IMR-90 (cell line): ENCODE results near the gene TRIO. TPM values are rescaled to one million over a fixed set of nuclear protein-coding genes. Genes with fewer than 3 reads are reported as not detected.

Experiments used
- ATAC-seq: fragments of 200-7000 bp; cut with Tn5 transposase; 2 replicates; pipeline ENCODE4 v1.9.1; 2020; ENCODE audit warnings: low read depth, mild to moderate bottlenecking, moderate library complexity
- BruUV-seq: library from RNA; stranded (reverse); fragments of 400-500 nt; replicated peaks from 2 replicates; lab custom pipeline; 2021; lab: Mats Ljungman, UMichigan
- CTCF ChIA-PET: fragments of 300-600 bp; formaldehyde crosslinking; extraction: SDS; loops from one replicate; lab custom pipeline; 2021; ENCODE audit warnings: antibody characterized with exemption; lab: Yijun Ruan, JAX
- POLR2A ChIA-PET: fragments of 300-600 bp; sonication (Branson Sonifier 250); formaldehyde crosslinking; loops from one replicate; lab custom pipeline; 2022; ENCODE audit warnings: antibody characterized with exemption; ENCODE audit not compliant: unreplicated experiment; lab: Charles Lee
- DNase-seq: peaks from one replicate; pipeline ENCODE4 v3.0.0; 2013
- H2AFZ ChIP-seq: replicated peaks from 2 replicates; pipeline ENCODE3; 2013; ENCODE audit warnings: low read length, mild to moderate bottlenecking; ENCODE audit not compliant: poor library complexity
- H2AK5ac ChIP-seq: 2 replicates; pipeline ENCODE4 v1.6.1; 2013; ENCODE audit warnings: low read depth, low read length, inconsistent platforms
- H2AK9ac ChIP-seq: replicated peaks from 2 replicates; pipeline ENCODE3; 2013; ENCODE audit warnings: mild to moderate bottlenecking, low read depth, low read length, moderate library complexity; ENCODE audit not compliant: poor library complexity
- H2BK120ac ChIP-seq: 2 replicates; pipeline ENCODE4 v1.6.1; 2013; ENCODE audit warnings: low read depth, low read length, inconsistent platforms
- H2BK15ac ChIP-seq: 3 replicates; pipeline ENCODE4 v1.6.1; 2013; ENCODE audit warnings: low read depth, low read length, inconsistent platforms
- H2BK20ac ChIP-seq: 2 replicates; pipeline ENCODE4 v1.6.1; 2013; ENCODE audit warnings: low read depth, mild to moderate bottlenecking, inconsistent platforms, low read length, moderate library complexity
- H2BK5ac ChIP-seq: 2 replicates; pipeline ENCODE4 v1.6.1; 2013; ENCODE audit warnings: mild to moderate bottlenecking, low read depth, low read length, inconsistent platforms; ENCODE audit not compliant: poor library complexity, severe bottlenecking
- H3K14ac ChIP-seq: replicated peaks from 2 replicates; pipeline ENCODE4 v1.6.1; 2013; ENCODE audit warnings: low read depth, low read length, inconsistent platforms
- H3K18ac ChIP-seq: 2 replicates; pipeline ENCODE4 v1.6.1; 2013; ENCODE audit warnings: low read depth, low read length, control low read depth
- H3K23ac ChIP-seq: 2 replicates; pipeline ENCODE4 v1.6.1; 2013; ENCODE audit warnings: low read depth, low read length, inconsistent platforms
- H3K27ac ChIP-seq: 2 replicates; pipeline ENCODE4 v1.5.1; 2013; ENCODE audit warnings: mild to moderate bottlenecking, control low read depth, low read length; ENCODE audit not compliant: insufficient read depth
- H3K27me3 ChIP-seq: 2 replicates; pipeline ENCODE4 v1.6.1; 2013; ENCODE audit warnings: low read length; ENCODE audit not compliant: control insufficient read depth, insufficient read depth
- H3K36me3 ChIP-seq: 2 replicates; pipeline ENCODE4 v1.6.1; 2013; ENCODE audit warnings: low read length, mixed read lengths; ENCODE audit not compliant: control insufficient read depth, insufficient read depth
- H3K4ac ChIP-seq: 2 replicates; pipeline ENCODE4 v1.6.1; 2013; ENCODE audit warnings: low read depth, low read length, inconsistent platforms
- H3K4me1 ChIP-seq: 2 replicates; pipeline ENCODE4 v1.6.1; 2013; ENCODE audit warnings: low read length, mixed read lengths; ENCODE audit not compliant: control insufficient read depth, insufficient read depth
- H3K4me2 ChIP-seq: 2 replicates; pipeline ENCODE4 v1.6.1; 2013; ENCODE audit warnings: low read depth, mild to moderate bottlenecking, control low read depth, low read length, moderate library complexity
- H3K4me3 ChIP-seq: 2 replicates; pipeline ENCODE4 v1.5.1; 2013; ENCODE audit warnings: low read depth, mild to moderate bottlenecking, control low read depth, low read length, moderate library complexity; ENCODE audit not compliant: insufficient read depth
- H3K56ac ChIP-seq: 2 replicates; pipeline ENCODE4 v1.6.1; 2013; ENCODE audit warnings: low read length, inconsistent platforms; ENCODE audit not compliant: insufficient read depth; ENCODE audit errors: extremely low read depth
- H3K79me1 ChIP-seq, 2 experiments: 2 replicates each; pipeline ENCODE4 v1.6.1; 2013; ENCODE audit warnings: low read length in 2 of 2, inconsistent platforms in 1 of 2, low read depth in 1 of 2
- H3K9ac ChIP-seq: 2 replicates; pipeline ENCODE4 v1.6.1; 2013; ENCODE audit warnings: low read depth, low read length, control low read depth
- H3K9me1 ChIP-seq: 2 replicates; pipeline ENCODE4 v1.6.1; 2013; ENCODE audit warnings: low read length, inconsistent platforms; ENCODE audit not compliant: insufficient read depth
- H3K9me3 ChIP-seq: 2 replicates; pipeline ENCODE4 v1.6.1; 2013; ENCODE audit warnings: low read length; ENCODE audit not compliant: control insufficient read depth, insufficient read depth
- H4K20me1 ChIP-seq: 2 replicates; pipeline ENCODE4 v1.6.1; 2013; ENCODE audit warnings: low read length, inconsistent platforms; ENCODE audit not compliant: insufficient read depth
- H4K5ac ChIP-seq: 2 replicates; pipeline ENCODE4 v1.6.1; 2013; ENCODE audit warnings: mild to moderate bottlenecking, low read depth, low read length, control low read depth
- H4K8ac ChIP-seq, 2 experiments: 2 replicates each; pipeline ENCODE4 v1.6.1; 2013; ENCODE audit warnings: low read depth in 2 of 2, low read length in 2 of 2, control low read depth in 1 of 2, inconsistent platforms in 1 of 2
- H4K91ac ChIP-seq: 2 replicates; pipeline ENCODE4 v1.6.1; 2013; ENCODE audit warnings: low read depth, low read length, inconsistent platforms; ENCODE audit not compliant: insufficient read depth
- MXI1 ChIP-seq: IDR thresholded peaks from 2 replicates; pipeline ENCODE4 v1.6.1; 2012; ENCODE audit warnings: low read depth, mild to moderate bottlenecking, low read length, moderate library complexity, borderline replicate concordance
- WGBS, 2 experiments: methylation state at CpG; one replicate each; pipeline versions ENCODE4 v1.1.5 to v1.1.7; 2013; ENCODE audit warnings: missing lambda C conversion rate in 2 of 2; ENCODE audit not compliant: insufficient read length in 1 of 2; ENCODE audit errors: extremely low coverage in 2 of 2; 5-methylcytosine and 5-hydroxymethylcytosine counted together
- dilution Hi-C: fragments of 300-500 bp; cut with HindIII; formaldehyde crosslinking; loops from one replicate; pipeline ENCODE4 v1.14.3; 2018; ENCODE audit warnings: low sequenced_read_pairs; ENCODE audit not compliant: unreplicated experiment
- in situ Hi-C: fragments of 300-500 bp; cut with MboI; formaldehyde crosslinking; loops from 3 replicates; pipeline ENCODE4 v1.14.3; 2019; ENCODE audit warnings: low sequenced_read_pairs, inconsistent platforms, mixed read lengths
- intact Hi-C: fragments of 100-400 bp; cut with micrococcal nuclease; formaldehyde crosslinking; loops from 2 replicates; pipeline ENCODE4 v1.10.0; 2022
- polyA plus RNA-seq, 3 experiments: library from polyadenylated mRNA; depleted of rRNA; stranded (reverse); fragments of >200 nt; gene quantifications; 2 replicates each; pipeline ENCODE4 v1.2.3, GENCODE V29; 2012; ENCODE audit warnings: low replicate concordance in 1 of 3
- total RNA-seq: library from RNA; depleted of rRNA; stranded (reverse); fragments of >200 nt; gene quantifications from 2 replicates; pipeline ENCODE4 v1.2.3, GENCODE V29; 2012
- TF ChIP-seq, protein P1 (sequence below): fragments of 150-350 bp; IDR thresholded peaks from 2 replicates; pipeline ENCODE4 v1.6.1; 2017; ENCODE audit warnings: mild to moderate bottlenecking, antibody characterized with exemption, low read length, low read depth

The TRIO gene
- total and polyA plus RNA-seq, 2 of the 4 experiments (the other 2 are of a cell fraction), result 206 to 522 TPM

DNA sequence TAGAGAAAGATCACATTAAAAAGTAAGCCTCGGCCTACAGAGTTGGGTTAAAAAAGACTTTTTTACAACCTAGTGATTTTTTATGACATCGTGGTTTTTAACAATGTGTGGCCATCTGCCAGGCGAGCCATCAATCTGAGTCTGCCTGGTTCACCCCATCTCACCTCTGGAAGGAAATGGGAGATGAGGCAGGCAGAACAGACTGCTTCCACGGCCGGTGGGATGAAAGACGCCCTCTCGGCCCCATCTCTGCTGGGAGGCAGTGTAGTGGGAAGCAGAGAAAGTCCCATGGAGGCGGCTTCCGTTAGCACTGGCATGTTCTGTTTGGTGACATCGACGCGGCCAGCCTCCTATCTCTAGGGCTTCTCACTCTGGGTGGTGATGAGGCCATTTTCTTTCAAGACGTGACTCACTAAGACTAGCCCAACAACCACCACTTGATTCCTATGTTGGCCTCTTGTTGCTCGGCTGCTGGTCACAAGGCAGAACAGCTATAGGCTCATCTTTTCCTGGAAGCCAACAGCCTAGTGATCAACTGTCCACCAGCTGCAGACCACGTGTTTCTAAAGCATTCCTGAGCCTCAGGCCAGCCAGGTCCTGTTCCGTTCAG lies 306.0 kb downstream of the TRIO start:
- peaks cover 45% of the 10 kb centered on the region for H3K4me1 ChIP-seq
- H3K4me2 ChIP-seq, result no peak overlapping the region
- H2AK5ac ChIP-seq, result 0 out of 2 replicates have a peak overlapping the region, but pooled peaks have one; percentile 3
- ATAC-seq (peak; percentile 15), DNase-seq (peak; percentile 86)
- peak overlapping the region; percentile 3 for H2BK5ac ChIP-seq
- peaks cover 92% of the 10 kb centered on the region for H4K20me1 ChIP-seq
- no peak overlapping the region for H3K18ac ChIP-seq
- no peak overlapping the region for H2BK120ac ChIP-seq
- H3K79me1 ChIP-seq, result peaks cover 29 to 88% of the 10 kb centered on the region in 2 experiments
- no peaks in the 10 kb centered on the region for H3K9me3 ChIP-seq
- no peak overlapping the region for H2BK15ac ChIP-seq
- H3K4me3 ChIP-seq, result no peak overlapping the region
- H3K27ac ChIP-seq, result peak overlapping the region; percentile 56
- H3K9me1 ChIP-seq, result peaks cover 38% of the 10 kb centered on the region
- H3K4ac ChIP-seq, result 0 out of 2 replicates have a peak overlapping the region, but pooled peaks have one; percentile 0
- no peak overlapping the region for H4K91ac ChIP-seq
- dilution Hi-C loops, result no loop called here
- 0 out of 4 replicates have a peak overlapping the region, but pooled peaks of 1 of the 2 experiments have one; percentile 4 for H4K8ac ChIP-seq
- H3K14ac ChIP-seq, result peak overlapping the region; percentile 24
- BruUV-seq, result no TSS peak
- H4K5ac ChIP-seq, result no peak overlapping the region
- no peak overlapping the region for H3K9ac ChIP-seq
- no peak overlapping the region for H2AFZ ChIP-seq
- TF ChIP-seq, protein P1, sequence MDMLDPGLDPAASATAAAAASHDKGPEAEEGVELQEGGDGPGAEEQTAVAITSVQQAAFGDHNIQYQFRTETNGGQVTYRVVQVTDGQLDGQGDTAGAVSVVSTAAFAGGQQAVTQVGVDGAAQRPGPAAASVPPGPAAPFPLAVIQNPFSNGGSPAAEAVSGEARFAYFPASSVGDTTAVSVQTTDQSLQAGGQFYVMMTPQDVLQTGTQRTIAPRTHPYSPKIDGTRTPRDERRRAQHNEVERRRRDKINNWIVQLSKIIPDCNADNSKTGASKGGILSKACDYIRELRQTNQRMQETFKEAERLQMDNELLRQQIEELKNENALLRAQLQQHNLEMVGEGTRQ, result peak; percentile 73
- no peak for TF ChIP-seq MXI1
- intact Hi-C loops, result no loop called here
- H2BK20ac ChIP-seq, result no peak overlapping the region
- no peak overlapping the region for H3K56ac ChIP-seq
- H3K23ac ChIP-seq, result peak overlapping the region; percentile 46; the same call in 1 of the 2 replicates
- 92% methylated on average over 1 of the region's 16 CpGs; no CpG with 5 or more reads in 1 of the 2 experiments for WGBS, 2 experiments
- H3K36me3 ChIP-seq, result peaks cover 26% of the 10 kb centered on the region
- in situ Hi-C loops, result no loop called here
- ChIA-PET POLR2A (no interaction called here), CTCF (no interaction called here)
- no peaks in the 10 kb centered on the region for H3K27me3 ChIP-seq
- H2AK9ac ChIP-seq, result no peak overlapping the region
